ENCODE results near the gene HOXB4.

Gene HOXB4

GRCh38 chr17:48605409-48605919 is 27.3 kb upstream of the HOXB4 start:
- no peak overlapping the region for H3K4me2 ChIP-seq (ENCODE audit: low read depth, low read length)
- H3K27me3 ChIP-seq (replicated peaks; ENCODE audit: insufficient read depth, low read length) = peaks cover 48% of the 10 kb centered on the region
- DNase-seq = no peak
- H3K4me1 ChIP-seq (ENCODE audit: low read length) = peaks cover 8% of the 10 kb centered on the region; the same call in 1 of the 2 replicates
- H3F3A ChIP-seq (ENCODE audit: insufficient read depth, low read length) = no peaks in the 10 kb centered on the region
- no peak overlapping the region for H2AFZ ChIP-seq (ENCODE audit: low read length)
- no peaks in the 10 kb centered on the region for H3K9me3 ChIP-seq (replicated peaks; ENCODE audit: insufficient read depth, low read length)
- H3K4me3 ChIP-seq (ENCODE audit: low read length) = no peak overlapping the region
- no peaks in the 10 kb centered on the region for H3K79me2 ChIP-seq (ENCODE audit: low read length)
- H4K20me1 ChIP-seq (ENCODE audit: insufficient read depth, low read length) = no peaks in the 10 kb centered on the region
- H3K9me2 ChIP-seq (replicated peaks; ENCODE audit: insufficient read depth, low read length) = no peaks in the 10 kb centered on the region
- TF ChIP-seq EZH2phosphoT487 (IDR thresholded peaks at IDR 0.05; ENCODE audit: low read length) (no peak), CTCF (IDR thresholded peaks at IDR 0.05; ENCODE audit: low read length) (no peak), EZH2 (optimal IDR thresholded peaks at IDR 0.05; ENCODE audit: low read depth, low read length) (no peak)
- H3K36me3 ChIP-seq (replicated peaks; ENCODE audit: insufficient read depth, low read length) = no peaks in the 10 kb centered on the region
- no peak overlapping the region for H3K9ac ChIP-seq (ENCODE audit: low read length)
- no peak overlapping the region for H3K27ac ChIP-seq (ENCODE audit: low read length)

- Histone ChIP-seq H3K9me3 (replicated peaks; ENCODE audit: insufficient read depth, low read length) (no peaks in the 10 kb centered on the region), H3K36me3 (replicated peaks; ENCODE audit: insufficient read depth, low read length) (no peaks in the 10 kb centered on the region), H3K27ac (ENCODE audit: low read length) (no peak within 1 kb of the TSS), H3K4me3 (ENCODE audit: low read length) (no peak within 1 kb of the TSS), H2AFZ (ENCODE audit: low read length) (no peak within 1 kb of the TSS), H3K4me2 (ENCODE audit: low read depth, low read length) (no peak within 1 kb of the TSS), H4K20me1 (ENCODE audit: insufficient read depth, low read length) (no peaks in the 10 kb centered on the region), H3K79me2 (ENCODE audit: low read length) (no peaks in the 10 kb centered on the region), H3K27me3 (replicated peaks; ENCODE audit: insufficient read depth, low read length) (peaks cover 54% of the 10 kb centered on the region), H3K9me2 (replicated peaks; ENCODE audit: insufficient read depth, low read length) (no peaks in the 10 kb centered on the region), H3K9ac (ENCODE audit: low read length) (no peak within 1 kb of the TSS), H3K4me1 (ENCODE audit: low read length) (peaks cover 7% of the 10 kb centered on the region; the same call in 1 of the 2 replicates), H3F3A (ENCODE audit: insufficient read depth, low read length) (no peaks in the 10 kb centered on the region)
- no peak for TF ChIP-seq EZH2phosphoT487 (IDR thresholded peaks at IDR 0.05; ENCODE audit: low read length)
- no peak for TF ChIP-seq EZH2 (optimal IDR thresholded peaks at IDR 0.05; ENCODE audit: low read depth, low read length)
- no peak for TF ChIP-seq CTCF (IDR thresholded peaks at IDR 0.05; ENCODE audit: low read length)
- no peak for DNase-seq
Observed at GRCh38 chr17:48604770-48605329, 26.7 kb upstream of the HOXB4 start, which contains the start of gene HOXB6. Gene HOXB6, minus strand, starts transcription at chr17:48604986. Its CDS starts 6,836 bp downstream, at chr17:48598150.

GRCh38 chr17:48603959-48604769 is 26.0 kb upstream of the HOXB4 start:
- peaks cover under 1% of the 10 kb centered on the region; the same call in 1 of the 2 replicates for H3K4me1 ChIP-seq (ENCODE audit: low read length)
- no peak overlapping the region for H3K27ac ChIP-seq (ENCODE audit: low read length)

More at GRCh38 chr17:48603959-48604769, 26.0 kb upstream of the HOXB4 start:
- Histone ChIP-seq H3K27me3 (replicated peaks; ENCODE audit: insufficient read depth, low read length) (peaks cover 61% of the 10 kb centered on the region), H3K36me3 (replicated peaks; ENCODE audit: insufficient read depth, low read length) (no peaks in the 10 kb centered on the region), H2AFZ (ENCODE audit: low read length) (no peak overlapping the region), H3K9me2 (replicated peaks; ENCODE audit: insufficient read depth, low read length) (no peaks in the 10 kb centered on the region), H3K9me3 (replicated peaks; ENCODE audit: insufficient read depth, low read length) (no peaks in the 10 kb centered on the region), H3K4me2 (ENCODE audit: low read depth, low read length) (no peak overlapping the region), H3K79me2 (ENCODE audit: low read length) (no peaks in the 10 kb centered on the region), H3K4me3 (ENCODE audit: low read length) (no peak overlapping the region), H4K20me1 (ENCODE audit: insufficient read depth, low read length) (no peaks in the 10 kb centered on the region), H3K9ac (ENCODE audit: low read length) (no peak overlapping the region), H3F3A (ENCODE audit: insufficient read depth, low read length) (no peaks in the 10 kb centered on the region)
- no peak for DNase-seq
- TF ChIP-seq EZH2phosphoT487 (IDR thresholded peaks at IDR 0.05; ENCODE audit: low read length) (no peak), EZH2 (optimal IDR thresholded peaks at IDR 0.05; ENCODE audit: low read depth, low read length) (no peak), CTCF (IDR thresholded peaks at IDR 0.05; ENCODE audit: low read length) (no peak)

All from MM.1S (cell line).